ENCODE measurements around the gene CCDC170.

- TF ChIP-seq POLR2A (IDR thresholded peaks at IDR 0.05) (no peak), CTCF (IDR thresholded peaks at IDR 0.05) (no peak), EP300 (IDR thresholded peaks at IDR 0.05; ENCODE audit: low read depth) (no peak)
Observed at GRCh38 chr6:151589667-151590066, 95.8 kb downstream of the CCDC170 start.
